ENCODE results near the gene SLC6A12.

Gene SLC6A12

DNA sequence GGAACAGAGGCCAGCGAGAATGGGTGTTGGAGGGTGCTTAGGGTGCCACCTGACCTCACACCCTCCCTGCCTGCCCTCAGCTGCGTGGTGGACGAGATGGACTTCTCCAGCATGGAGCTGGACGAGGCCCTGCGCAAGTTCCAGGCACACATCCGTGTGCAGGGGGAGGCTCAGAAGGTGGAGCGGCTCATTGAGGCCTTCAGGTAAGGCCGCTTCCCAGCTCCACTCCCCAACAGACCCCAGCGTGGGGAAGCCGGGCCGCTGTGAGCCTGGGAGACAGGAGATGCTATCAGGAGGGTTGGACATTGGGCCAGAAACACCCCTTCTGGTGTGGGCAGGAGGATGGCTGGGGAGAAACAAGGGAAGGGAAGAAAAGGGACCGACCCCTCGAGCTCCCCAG lies 57.0 kb downstream of the SLC6A12 start:
- DNase-seq = no peak
- no peak for TF ChIP-seq POLR2A (IDR thresholded peaks at IDR 0.05; ENCODE audit: low read length)

DNA sequence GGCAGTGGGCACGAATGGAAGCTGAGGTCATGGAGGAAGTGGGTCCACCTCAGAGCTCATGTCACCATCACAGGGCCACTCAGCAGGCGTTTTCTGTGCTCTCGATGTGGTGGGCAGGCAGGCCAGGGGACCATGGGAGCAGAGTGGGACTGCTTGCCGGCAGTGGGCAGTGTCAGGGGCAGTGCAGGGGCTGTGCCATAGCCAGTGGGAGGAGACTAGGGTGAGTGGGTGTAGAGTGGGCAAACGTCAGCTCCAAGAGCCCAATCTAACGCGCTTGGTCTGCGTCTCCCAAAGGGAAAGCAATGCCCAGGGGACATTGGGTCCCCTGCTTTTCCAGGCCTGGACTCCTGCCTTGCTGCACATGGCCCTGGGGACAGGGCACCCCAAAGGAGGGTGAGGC lies 58.3 kb downstream of the SLC6A12 start:
- TF ChIP-seq POLR2A (IDR thresholded peaks at IDR 0.05; ENCODE audit: low read length) (no peak), GATA1 (IDR thresholded peaks at IDR 0.05; ENCODE audit: low read depth, low read length) (no peak)
- no peak for DNase-seq

DNA sequence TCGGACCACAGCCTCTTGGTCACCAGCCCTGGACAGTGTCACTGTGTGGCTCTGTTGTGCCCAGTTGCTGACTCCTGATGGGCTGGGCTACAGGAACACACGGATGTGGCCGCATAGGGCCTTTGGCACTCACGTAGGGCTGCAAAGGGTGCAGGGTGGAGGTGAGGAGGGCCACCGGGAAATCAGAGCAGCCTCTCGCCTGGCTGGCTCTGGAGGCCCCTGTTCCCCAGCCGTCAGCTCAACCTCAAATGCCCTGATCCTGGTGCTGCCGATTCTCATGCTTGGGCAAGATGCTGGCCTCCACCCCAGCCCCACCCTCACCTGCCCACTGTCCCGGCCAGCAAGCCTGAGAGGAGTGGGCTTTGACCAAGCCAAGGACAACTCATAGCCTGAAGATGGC lies 59.0 kb downstream of the SLC6A12 start:
- DNase-seq = no peak
- TF ChIP-seq GATA1 (IDR thresholded peaks at IDR 0.05; ENCODE audit: low read depth, low read length) = no peak
- no peak for TF ChIP-seq POLR2A (IDR thresholded peaks at IDR 0.05; ENCODE audit: low read length)

DNA sequence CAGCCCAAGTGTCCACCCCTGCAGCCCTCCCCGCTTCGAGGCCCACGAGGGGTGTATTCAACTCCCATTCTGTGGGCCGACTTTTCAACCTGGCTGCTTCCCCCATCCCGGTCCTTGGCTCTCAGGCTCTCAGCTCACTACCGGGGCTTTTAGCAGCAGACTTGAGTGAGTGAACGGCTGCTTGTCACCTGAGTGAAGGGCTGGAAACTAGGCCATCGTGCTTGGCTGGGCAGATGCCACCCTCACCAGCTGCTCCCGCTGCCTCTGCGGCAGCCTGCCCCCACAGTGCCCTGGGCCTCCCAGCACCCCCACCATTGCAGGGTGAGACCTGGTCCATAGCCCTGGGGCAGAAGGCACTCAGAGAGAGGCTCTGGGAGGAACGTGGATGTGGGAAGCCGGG lies 59.9 kb downstream of the SLC6A12 start:
- TF ChIP-seq GATA1 (IDR thresholded peaks at IDR 0.05; ENCODE audit: low read depth, low read length) = no peak
- TF ChIP-seq POLR2A (IDR thresholded peaks at IDR 0.05; ENCODE audit: low read length) = no peak
- no peak for DNase-seq

DNA sequence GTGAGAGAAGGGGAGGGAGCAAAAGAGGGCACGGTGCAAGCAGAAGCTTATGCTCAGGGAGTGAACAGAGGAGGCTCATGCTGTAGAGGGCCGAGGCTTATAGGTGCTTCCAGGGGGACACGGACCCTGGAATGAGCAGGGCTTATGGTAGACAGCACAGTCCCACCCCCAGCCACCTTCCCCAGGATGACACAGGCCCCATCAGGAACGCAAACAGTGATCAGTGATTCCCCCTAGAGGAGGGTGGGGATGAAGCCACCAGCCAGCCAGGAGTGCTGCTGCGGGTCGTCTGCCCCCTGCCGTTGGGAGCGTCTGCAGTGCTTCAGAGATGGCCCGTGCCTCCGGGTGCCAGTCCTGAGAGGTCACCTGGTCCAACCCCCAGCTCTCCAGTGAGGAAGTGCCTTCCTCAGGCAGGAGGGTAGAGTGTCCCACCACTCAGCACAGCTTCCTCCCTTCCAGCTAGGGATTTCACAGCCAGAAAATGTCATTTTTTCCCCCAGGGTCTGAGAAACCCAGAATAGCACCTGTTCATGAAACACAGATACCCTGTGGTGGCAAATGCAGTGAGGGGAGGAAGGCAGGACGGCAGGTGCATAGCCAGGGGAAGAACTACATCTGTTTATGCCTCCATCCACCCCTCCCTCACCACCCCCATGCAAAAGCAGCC lies 60.7 kb downstream of the SLC6A12 start:
- DNase-seq = peak; percentile 66 to 71
- no peak for TF ChIP-seq GATA1 (IDR thresholded peaks at IDR 0.05; ENCODE audit: low read depth, low read length)
- TF ChIP-seq POLR2A (IDR thresholded peaks at IDR 0.05; ENCODE audit: low read length) = no peak

DNA sequence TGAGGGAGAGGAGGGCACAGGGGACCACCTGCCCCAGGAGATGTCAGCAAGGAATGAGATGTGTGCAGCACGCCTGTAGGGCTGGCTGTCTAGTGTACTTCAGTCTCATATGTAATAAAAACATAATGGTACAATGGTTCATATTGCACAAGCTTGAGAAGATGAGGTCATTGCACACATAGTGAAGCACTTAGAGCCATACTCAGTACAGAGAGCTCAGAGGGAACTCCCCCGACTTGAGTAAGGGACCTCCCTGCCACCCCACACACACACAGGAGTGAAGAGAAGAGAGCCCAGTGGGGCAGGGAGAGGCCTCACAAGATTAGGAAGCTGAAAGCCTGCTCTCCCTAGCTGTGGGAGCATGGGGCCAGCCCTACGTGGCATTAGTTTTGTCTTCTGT lies 61.5 kb downstream of the SLC6A12 start:
- TF ChIP-seq GATA1 (IDR thresholded peaks at IDR 0.05; ENCODE audit: low read depth, low read length) (no peak), POLR2A (IDR thresholded peaks at IDR 0.05; ENCODE audit: low read length) (no peak)
- no peak for DNase-seq

DNA sequence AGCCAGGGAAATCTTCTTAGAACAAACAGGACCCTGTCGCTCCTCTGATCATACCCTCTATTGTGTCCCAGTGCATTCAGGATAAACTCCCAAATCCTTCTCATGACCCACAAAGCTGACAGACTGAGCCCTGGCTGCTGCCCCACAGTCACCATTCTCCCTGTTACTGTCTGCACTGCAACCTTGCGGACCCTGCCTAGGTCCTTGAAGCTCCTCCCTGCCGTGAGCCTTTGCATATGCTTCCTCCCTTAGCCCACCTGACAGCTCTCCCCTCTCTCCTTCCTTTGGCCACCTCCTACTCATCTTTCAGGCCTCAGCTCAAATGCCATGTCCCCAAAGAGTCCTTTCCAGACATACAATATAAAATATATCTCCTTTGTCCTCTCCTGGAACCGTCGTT lies 62.4 kb downstream of the SLC6A12 start:
- DNase-seq = no peak
- TF ChIP-seq GATA1 (IDR thresholded peaks at IDR 0.05; ENCODE audit: low read depth, low read length) (no peak), POLR2A (IDR thresholded peaks at IDR 0.05; ENCODE audit: low read length) (no peak)

DNA sequence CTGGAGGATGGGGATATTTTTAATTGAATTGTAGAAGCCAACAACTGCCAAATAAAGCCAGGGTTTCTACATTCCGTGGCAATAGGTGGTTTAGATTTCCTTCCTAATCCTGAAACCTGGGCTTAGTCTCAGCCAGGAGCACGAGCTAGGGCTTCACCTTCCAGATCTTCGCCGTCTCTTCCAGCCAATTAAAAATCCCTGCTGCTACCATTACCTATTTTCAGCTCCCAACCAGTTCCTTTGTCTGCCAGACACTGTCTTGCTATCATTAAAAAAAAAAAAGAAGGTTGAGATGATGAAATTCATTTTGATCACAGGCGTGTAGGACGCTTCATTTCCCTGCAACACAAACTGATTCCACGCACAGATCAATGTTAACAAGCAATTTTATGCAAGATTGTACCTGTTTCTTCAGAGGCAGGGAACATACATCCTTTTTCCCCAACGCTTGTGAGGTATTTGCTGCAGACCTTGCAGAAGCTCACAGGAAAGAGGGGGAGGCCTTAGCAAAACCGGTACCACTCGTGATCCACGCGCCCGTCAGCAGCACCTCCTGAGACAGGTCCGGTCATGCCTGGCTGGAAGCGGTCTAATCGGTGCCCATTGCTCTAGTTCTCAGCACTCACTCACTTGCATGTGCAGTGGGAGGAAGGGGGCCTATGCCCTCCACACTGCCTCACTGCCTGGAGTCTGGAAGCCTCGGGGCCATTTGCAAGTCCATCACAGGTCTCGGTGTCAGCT lies 65.1 kb downstream of the SLC6A12 start:
- TF ChIP-seq POLR2A (IDR thresholded peaks at IDR 0.05; ENCODE audit: low read length) (no peak), GATA1 (IDR thresholded peaks at IDR 0.05; ENCODE audit: low read depth, low read length) (no peak)
- DNase-seq = no peak

DNA sequence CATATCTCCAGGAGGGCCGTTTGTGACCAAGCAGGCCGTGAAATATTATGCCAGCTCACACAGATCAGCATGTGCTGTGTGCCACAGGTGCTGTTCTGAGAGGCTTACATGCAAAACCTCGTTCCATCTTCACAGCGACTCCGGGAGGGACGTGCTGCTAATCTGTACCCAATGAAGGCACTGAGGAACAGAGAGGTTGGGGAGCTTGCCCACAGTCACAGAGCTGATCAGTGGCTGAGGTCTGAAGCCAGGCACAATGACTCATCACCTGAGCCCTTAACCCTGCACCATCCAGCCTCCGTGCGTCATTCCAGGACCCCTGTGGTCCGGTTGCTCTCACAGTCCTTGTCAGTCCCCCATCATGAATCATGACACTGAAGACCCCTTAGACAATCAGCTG lies 66.7 kb downstream of the SLC6A12 start:
- no peak for TF ChIP-seq GATA1 (IDR thresholded peaks at IDR 0.05; ENCODE audit: low read depth, low read length)
- TF ChIP-seq POLR2A (IDR thresholded peaks at IDR 0.05; ENCODE audit: low read length) = no peak
- no peak for DNase-seq

DNA sequence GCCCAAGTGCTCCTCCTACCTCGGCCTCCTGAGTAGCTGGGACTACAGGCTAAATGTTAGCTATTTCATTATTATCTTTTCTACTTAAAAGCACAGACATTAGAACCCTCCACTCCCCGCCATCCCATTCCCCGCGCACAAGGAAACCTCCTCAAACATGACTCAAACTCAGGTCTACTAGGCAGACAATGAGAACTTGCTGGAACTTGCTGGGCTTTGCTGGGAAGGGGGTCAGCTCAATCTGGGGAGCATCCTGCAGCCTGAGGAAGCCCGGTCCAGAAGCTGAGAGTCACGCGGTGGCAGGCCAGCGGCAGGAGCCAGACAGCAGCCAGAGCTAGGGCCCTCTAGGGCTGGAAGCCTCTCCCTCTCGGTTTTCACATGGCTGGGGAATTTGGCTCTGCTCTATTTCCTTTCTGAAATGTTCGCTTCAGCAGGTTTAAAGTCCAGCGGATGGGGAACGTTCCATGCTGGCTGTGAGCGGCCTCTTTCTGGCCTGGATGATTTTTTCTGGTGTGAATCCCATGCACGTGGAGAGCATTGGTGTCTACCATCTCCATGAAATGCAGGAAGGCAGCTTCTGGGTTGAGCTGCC lies 68.5 kb downstream of the SLC6A12 start:
- DNase-seq = no peak

DNA sequence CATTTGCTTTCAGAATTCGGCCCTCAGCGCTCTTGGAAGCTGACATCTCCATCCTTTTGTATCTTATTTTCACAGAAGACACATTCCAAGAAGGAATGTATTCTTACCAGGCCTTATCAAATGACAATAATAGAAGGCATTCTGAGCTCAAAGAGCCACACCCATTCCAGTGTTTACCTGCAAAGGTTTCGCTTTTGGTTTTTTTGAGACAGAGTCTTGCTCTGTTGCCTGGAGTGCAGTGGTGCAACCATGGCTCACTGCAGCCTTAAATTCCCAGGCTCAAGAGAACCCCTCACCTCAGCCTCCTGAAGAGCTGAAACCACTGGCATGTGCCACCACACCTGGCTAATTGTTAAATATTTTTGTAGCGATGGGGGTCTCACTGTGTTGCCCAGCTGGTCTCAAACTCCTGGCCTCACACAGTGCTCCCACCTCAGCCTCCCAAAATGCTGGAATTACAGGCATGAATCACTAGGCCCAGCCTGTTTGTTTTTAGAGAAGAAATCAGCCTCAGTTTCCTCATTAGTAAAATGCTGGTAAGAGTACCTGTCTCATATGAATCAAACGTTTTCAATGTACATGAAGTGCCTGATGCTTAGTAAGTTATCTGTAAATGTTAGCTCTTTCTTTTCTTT lies 69.2 kb downstream of the SLC6A12 start:
- TF ChIP-seq POLR2A (IDR thresholded peaks at IDR 0.05; ENCODE audit: low read length) = no peak
- TF ChIP-seq GATA1 (IDR thresholded peaks at IDR 0.05; ENCODE audit: low read depth, low read length) = no peak
- no peak for DNase-seq

More for the DNA sequence above, 68.5 kb downstream of the SLC6A12 start:
- TF ChIP-seq POLR2A (IDR thresholded peaks at IDR 0.05; ENCODE audit: low read length) (no peak), GATA1 (IDR thresholded peaks at IDR 0.05; ENCODE audit: low read depth, low read length) (no peak)

DNA sequence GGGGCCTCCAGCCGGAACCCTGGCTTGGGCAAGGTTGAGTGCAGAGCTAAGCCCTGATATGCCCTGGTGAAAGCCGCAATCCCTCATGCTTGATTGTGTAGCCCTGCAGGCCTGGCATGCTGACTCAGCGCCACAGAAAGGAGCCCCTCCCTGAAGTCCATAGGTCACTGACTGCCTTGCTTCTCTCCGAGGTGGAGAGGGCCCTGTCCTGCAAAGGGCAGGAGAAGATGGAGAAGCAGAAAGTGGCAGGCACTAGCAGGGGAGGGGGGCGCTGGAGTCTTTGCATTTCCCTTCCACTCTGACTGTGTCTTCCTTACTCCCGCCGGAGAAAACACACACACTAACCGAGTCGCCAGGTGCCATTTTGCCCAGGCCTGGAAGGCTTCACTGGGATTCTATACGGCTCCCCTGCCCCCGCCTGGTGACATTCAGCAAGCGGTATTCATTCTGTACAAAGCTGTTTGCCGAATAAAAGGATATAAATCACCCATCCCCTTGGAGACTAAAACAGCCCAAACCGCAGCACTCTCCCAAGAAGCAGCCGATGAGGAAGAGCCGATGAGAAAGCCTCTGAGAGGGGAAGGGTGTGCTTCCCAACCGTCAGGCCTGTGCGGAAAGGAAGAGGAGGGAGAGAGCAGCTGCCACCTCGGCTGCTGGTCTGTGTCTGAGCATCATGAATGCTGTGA lies 69.8 kb downstream of the SLC6A12 start:
- peak in 1 of 2 experiments; percentile 21 for DNase-seq
- TF ChIP-seq POLR2A (IDR thresholded peaks at IDR 0.05; ENCODE audit: low read length) (no peak), GATA1 (IDR thresholded peaks at IDR 0.05; ENCODE audit: low read depth, low read length) (no peak)

DNA sequence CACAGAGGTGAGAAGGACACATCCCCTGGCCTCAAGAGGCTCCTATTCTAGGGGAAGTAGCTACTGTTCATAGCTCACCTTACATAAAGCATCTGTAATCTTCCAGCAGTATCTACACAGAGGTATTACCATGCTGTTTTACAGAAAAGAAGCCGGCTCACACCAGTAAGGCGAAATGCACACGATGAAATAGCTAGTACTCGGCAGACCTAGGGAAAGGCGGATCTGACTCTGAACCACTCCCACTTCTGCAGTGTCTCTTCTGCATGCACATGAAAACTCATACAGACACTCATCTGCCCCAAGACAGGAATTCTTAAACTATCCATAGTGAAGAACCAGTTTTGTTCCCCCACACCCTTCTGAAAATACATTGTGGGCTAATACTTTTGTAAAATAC lies 73.8 kb downstream of the SLC6A12 start:
- no peak for DNase-seq
- no peak for TF ChIP-seq POLR2A (IDR thresholded peaks at IDR 0.05; ENCODE audit: low read length)
- no peak for TF ChIP-seq GATA1 (IDR thresholded peaks at IDR 0.05; ENCODE audit: low read depth, low read length)
